ENCODE measurements around the gene ZBTB6. TPM values are rescaled to one million over a fixed set of nuclear protein-coding genes. Genes with fewer than 3 reads are reported as not detected.
A peak's percentile ranks its signal among the peaks of the same experiment; 100 is the strongest.
"Not testable (repeated sequence)": the region's sequence is repeated elsewhere in the genome, so short reads cannot be mapped to it uniquely, and the experiment has no call there.

Gene ZBTB6
- total RNA-seq, 8 experiments from 2014 or later, result 9.2 to 16.9 (median 14.0) TPM

DNA sequence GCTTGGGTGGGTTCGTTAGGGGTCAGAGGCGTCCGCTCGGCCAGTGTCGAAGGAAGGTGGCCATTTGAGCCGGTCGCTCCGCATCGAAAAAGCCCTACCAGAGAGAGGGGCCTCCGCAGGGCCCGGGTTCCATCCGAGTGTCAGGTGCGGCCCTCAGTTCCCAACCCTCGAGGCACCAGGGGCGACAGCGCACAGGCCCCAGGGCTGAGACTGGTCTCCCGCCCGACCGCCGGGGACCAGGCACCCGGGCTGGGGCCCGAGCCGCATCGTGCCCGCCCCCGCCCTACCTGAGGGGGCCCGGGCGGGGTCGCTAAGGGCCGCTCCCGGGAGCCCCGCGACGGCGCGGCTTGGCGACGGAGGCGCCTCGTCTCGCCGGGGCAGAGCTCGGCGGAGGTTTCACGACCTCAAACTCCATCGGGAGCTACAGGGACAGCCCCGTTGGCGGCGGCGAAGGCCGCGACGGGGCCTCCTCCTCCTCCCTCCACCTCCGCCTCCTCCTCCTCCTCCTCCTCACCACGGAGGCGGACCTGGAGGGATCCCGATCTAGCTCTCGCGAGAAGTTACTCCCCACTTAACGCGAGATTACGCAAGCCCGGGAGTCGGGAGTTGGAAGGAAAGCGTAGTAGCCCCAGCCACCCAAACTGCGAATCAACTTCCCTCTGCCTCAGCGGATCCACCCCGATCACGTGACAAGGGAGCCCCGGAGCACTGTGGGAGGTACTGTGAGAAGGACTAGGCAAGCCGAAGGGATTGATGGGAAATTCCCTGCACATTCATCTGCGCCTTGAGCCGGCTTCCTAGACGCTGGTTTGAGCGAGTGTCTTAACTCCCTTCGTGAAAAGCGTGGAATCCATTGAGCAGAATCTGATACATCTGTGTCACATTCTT is 8.1 kb downstream of the ZBTB6 start, which contains the start of gene RC3H2:
Gene RC3H2, minus strand, starts transcription at position 537 of the 888 bp plus-strand sequence. CDS start 7,850 bp downstream, outside the sequence.
- in situ Hi-C loops (cut with MboI; ENCODE audit: low pct_unique_long_range_greater_than_20kb in 2 of 9, low sequenced_read_pairs in 9 of 9, unreplicated experiment in 9 of 9), result no loop called here
- WGBS, 10 experiments, result 0 to 10% (median 0%) methylated on average over 2 to 8 of the region's 77 CpGs; no CpG with 5 or more reads in 5 of the 10 experiments
- Histone ChIP-seq H3K4me1 (replicated peaks in 1 of 2) (peaks cover 5 to 10% of the 10 kb centered on the region in 2 donors), H3K27ac (peak within 1 kb of the TSS; percentile 96 to 97), H3K4me3 (peak within 1 kb of the TSS; percentile 75 to 90 (median 88))
- ATAC-seq (replicated peaks in 6 of 8), result peak; percentile 88 to 97 (median 95)

GRCh38 chr9:122904466-122904822 is 8.7 kb downstream of the ZBTB6 start:
- in situ Hi-C loops (cut with MboI; ENCODE audit: low pct_unique_long_range_greater_than_20kb in 2 of 9, low sequenced_read_pairs in 9 of 9, unreplicated experiment in 9 of 9), result no loop called here
- Histone ChIP-seq H3K4me3 (peak overlapping the region; percentile 75 to 90 (median 88)), H3K4me1 (replicated peaks in 1 of 2) (peaks cover 5 to 10% of the 10 kb centered on the region in 2 donors), H3K27ac (peak overlapping the region; percentile 96 to 97)
- 0 to 6% (median 0%) methylated on average over 1 to 4 of the region's 8 CpGs; no CpG with 5 or more reads in 3 of the 10 experiments for WGBS, 10 experiments
- peak; percentile 19 to 33 (median 30) for ATAC-seq (replicated peaks in 6 of 8)

- ATAC-seq (replicated peaks in 6 of 8), result no peak
- in situ Hi-C loops (cut with MboI; ENCODE audit: low pct_unique_long_range_greater_than_20kb in 2 of 9, low sequenced_read_pairs in 9 of 9, unreplicated experiment in 9 of 9), result no loop called here
- H3K27ac ChIP-seq, result no peak overlapping the region
- H3K4me3 ChIP-seq, result no peak overlapping the region
- 15 to 94% (median 89%) methylated on average over 1 to 2 of the region's 2 CpGs for WGBS, 10 experiments
- peaks cover 5 to 10% of the 10 kb centered on the region in 2 donors for H3K4me1 ChIP-seq (replicated peaks in 1 of 2)
These were observed 12.3 kb downstream of the ZBTB6 start for GRCh38 chr9:122900791-122901190.

GRCh38 chr9:122897969-122898368 is 15.2 kb downstream of the ZBTB6 start:
- no peak overlapping the region for H3K4me3 ChIP-seq
- peak in 1 of 8 experiments; percentile 21 for ATAC-seq (replicated peaks in 6 of 8)
- in situ Hi-C loops (cut with MboI; ENCODE audit: low pct_unique_long_range_greater_than_20kb in 2 of 9, low sequenced_read_pairs in 9 of 9, unreplicated experiment in 9 of 9), result no loop called here
- peaks cover 1 to 4% of the 10 kb centered on the region in 2 donors for H3K4me1 ChIP-seq (replicated peaks in 1 of 2)
- WGBS, 10 experiments, result 86 to 100% (median 100%) methylated on average over 1 of the region's 1 CpG; no CpG with 5 or more reads in 2 of the 10 experiments
- H3K27ac ChIP-seq, result no peak overlapping the region

DNA sequence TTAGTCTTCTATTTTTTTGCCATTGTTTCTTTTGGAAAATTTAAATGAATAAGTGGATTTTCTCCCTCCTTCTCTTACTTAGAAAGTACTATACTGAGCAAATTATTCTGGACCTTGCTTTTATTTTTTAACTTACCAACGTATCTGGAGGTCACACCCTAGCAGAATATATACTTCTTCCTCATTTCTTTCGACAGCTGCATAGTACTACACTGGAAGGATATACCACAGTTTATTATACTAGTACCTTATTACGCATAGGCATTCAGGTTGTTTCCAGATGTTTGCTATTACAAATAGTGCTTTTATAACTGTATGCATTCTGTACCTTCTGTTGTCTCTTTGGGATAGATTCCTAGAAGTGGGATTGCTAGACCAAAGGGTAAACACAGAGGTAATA is 24.6 kb downstream of the ZBTB6 start:
- in situ Hi-C loops (cut with MboI; ENCODE audit: low pct_unique_long_range_greater_than_20kb in 2 of 9, low sequenced_read_pairs in 9 of 9, unreplicated experiment in 9 of 9), result no loop called here

GRCh38 chr9:122883125-122883524 is 30.0 kb downstream of the ZBTB6 start:
- no peaks in the 10 kb centered on the region for H3K4me1 ChIP-seq (replicated peaks in 1 of 2)
- H3K27ac ChIP-seq, result no peak overlapping the region
- no peak for ATAC-seq (replicated peaks in 6 of 8)
- no peak overlapping the region for H3K4me3 ChIP-seq
- 83 to 100% (median 98%) methylated on average over 1 to 2 of the region's 2 CpGs for WGBS, 10 experiments
- in situ Hi-C loops (cut with MboI; ENCODE audit: low pct_unique_long_range_greater_than_20kb in 2 of 9, low sequenced_read_pairs in 9 of 9, unreplicated experiment in 9 of 9), result no loop called here

More for the DNA sequence above, 24.6 kb downstream of the ZBTB6 start:
- Histone ChIP-seq H3K4me3 (no peak overlapping the region), H3K27ac (no peak overlapping the region), H3K4me1 (replicated peaks in 1 of 2) (no peaks in the 10 kb centered on the region)
- 50 to 97% (median 67%) methylated on average over 2 to 3 of the region's 3 CpGs for WGBS, 10 experiments
- ATAC-seq (replicated peaks in 6 of 8), result no peak

- peak in 2 of 8 experiments; percentile 68 to 76 for ATAC-seq (replicated peaks in 6 of 8)
- Histone ChIP-seq H3K27ac (no peak overlapping the region), H3K4me3 (no peak overlapping the region), H3K4me1 (replicated peaks in 1 of 2) (no peaks in the 10 kb centered on the region)
- in situ Hi-C loops (cut with MboI; ENCODE audit: low pct_unique_long_range_greater_than_20kb in 2 of 9, low sequenced_read_pairs in 9 of 9, unreplicated experiment in 9 of 9), result no loop called here
- 0 to 100% (median 71%) methylated on average over 1 to 2 of the region's 2 CpGs; no CpG with 5 or more reads in 1 of the 10 experiments for WGBS, 10 experiments
These were observed 33.7 kb downstream of the ZBTB6 start for GRCh38 chr9:122879443-122879842.

DNA sequence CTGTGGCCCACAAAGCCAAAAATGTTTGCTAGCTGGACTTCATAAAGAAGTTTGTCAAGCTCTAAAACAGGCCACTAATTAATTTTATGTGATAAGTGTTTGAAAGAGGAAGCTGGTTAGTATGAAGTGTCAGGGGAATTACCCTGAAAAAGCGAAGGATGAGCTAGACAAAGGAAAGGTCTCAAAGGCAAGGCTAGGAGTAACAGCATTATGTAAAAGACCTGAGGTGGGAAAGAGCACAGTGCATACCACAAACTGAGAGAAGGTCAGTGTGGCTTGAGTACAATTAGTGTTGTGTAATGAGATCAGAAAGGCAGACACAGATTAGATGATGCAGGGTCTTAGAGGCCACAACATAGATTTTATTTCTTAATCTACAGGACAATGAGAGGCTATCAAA is 37.6 kb downstream of the ZBTB6 start:
- in situ Hi-C loops (cut with MboI; ENCODE audit: low pct_unique_long_range_greater_than_20kb in 2 of 9, low sequenced_read_pairs in 9 of 9, unreplicated experiment in 9 of 9), result no loop called here
- 80 to 100% (median 100%) methylated on average over 1 of the region's 1 CpG for WGBS, 10 experiments
- no peak overlapping the region for H3K27ac ChIP-seq
- ATAC-seq (replicated peaks in 6 of 8), result no peak
- no peaks in the 10 kb centered on the region for H3K4me1 ChIP-seq (replicated peaks in 1 of 2)
- no peak overlapping the region for H3K4me3 ChIP-seq

DNA sequence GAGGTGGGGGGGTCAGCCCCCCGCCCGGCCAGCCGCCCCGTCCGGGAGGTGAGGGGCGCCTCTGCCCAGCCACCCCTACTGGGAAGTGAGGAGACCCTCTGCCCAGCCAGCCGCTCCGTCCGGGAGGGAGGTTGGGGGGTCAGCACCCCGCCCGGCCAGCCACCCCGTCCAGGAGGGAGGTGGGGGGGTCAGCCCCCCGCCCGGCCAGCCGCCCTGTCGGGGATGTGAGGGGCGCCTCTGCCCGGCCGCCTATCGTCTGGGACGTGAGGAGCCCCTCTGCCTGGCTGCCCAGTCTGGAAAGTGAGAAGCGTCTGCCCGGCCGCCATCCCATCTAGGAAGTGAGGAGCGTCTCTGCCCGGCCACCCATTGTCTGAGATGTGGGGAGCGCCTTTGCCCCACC is 45.8 kb downstream of the ZBTB6 start:
- H3K4me3 ChIP-seq; H3K4me1 ChIP-seq (replicated peaks in 1 of 2); ATAC-seq (replicated peaks in 6 of 8); H3K27ac ChIP-seq; in situ Hi-C loops (cut with MboI; ENCODE audit: low pct_unique_long_range_greater_than_20kb in 2 of 9, low sequenced_read_pairs in 9 of 9, unreplicated experiment in 9 of 9): not testable (repeated sequence)
- no CpG with 5 or more reads among the region's 27 CpGs for WGBS, 10 experiments

GRCh38 chr9:122866079-122866478 is 47.0 kb downstream of the ZBTB6 start:
- no CpG with 5 or more reads among the region's 5 CpGs for WGBS, 10 experiments

DNA sequence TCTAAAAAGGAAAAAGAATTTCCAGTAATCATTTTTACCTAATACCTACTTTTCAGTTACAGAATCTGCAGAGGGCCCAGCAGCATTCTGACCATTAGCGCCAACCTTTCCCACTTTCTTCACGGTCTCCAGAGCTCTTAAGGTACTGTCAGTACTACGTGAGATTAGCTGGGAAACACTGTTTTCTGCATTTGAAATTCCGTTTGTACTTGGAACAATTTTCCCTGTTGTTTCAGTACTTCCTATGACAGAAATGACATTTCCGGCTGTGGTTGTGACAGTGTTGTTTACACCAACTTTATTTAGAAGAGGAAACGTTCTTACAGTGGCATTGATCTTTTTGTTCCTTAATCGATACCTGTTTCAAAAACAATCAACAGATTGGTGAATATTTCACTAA is 47.8 kb downstream of the ZBTB6 start:
- Histone ChIP-seq H3K27ac (no peak overlapping the region), H3K4me3 (no peak overlapping the region), H3K4me1 (replicated peaks in 1 of 2) (no peaks in the 10 kb centered on the region)
- in situ Hi-C loops (cut with MboI; ENCODE audit: low pct_unique_long_range_greater_than_20kb in 2 of 9, low sequenced_read_pairs in 9 of 9, unreplicated experiment in 9 of 9), result no loop called here
- ATAC-seq (replicated peaks in 6 of 8), result no peak
- 76 to 100% (median 96%) methylated on average over 4 to 7 of the region's 7 CpGs for WGBS, 10 experiments

More at GRCh38 chr9:122866079-122866478, 47.0 kb downstream of the ZBTB6 start:
- in situ Hi-C loops (cut with MboI; ENCODE audit: low pct_unique_long_range_greater_than_20kb in 2 of 9, low sequenced_read_pairs in 9 of 9, unreplicated experiment in 9 of 9), result no loop called here
- H3K4me1 ChIP-seq (replicated peaks in 1 of 2), result no peaks in the 10 kb centered on the region
- no peak overlapping the region for H3K27ac ChIP-seq
- no peak overlapping the region for H3K4me3 ChIP-seq
- no peak for ATAC-seq (replicated peaks in 6 of 8)

DNA sequence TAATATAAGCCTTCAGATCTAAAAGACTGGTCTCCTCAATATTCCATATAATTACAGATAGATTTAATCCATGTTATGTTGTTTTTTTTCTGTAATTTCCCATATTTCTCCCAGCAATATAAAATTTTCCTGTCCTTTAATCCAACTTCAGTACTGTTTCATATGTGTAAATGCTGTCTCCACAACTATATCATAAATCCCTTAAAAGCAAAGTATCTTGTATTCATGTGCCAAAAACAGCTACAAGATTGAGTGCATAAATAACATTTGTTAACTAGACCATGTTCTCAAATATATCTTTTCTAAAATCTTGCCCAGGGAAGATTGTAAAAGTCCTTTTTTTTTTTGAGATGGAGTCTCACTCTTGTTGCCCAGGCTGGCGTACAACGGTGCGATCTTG is 49.7 kb downstream of the ZBTB6 start:
- in situ Hi-C loops (cut with MboI; ENCODE audit: low pct_unique_long_range_greater_than_20kb in 2 of 9, low sequenced_read_pairs in 9 of 9, unreplicated experiment in 9 of 9), result no loop called here
- ATAC-seq (replicated peaks in 6 of 8), result no peak
- Histone ChIP-seq H3K4me3 (no peak overlapping the region), H3K4me1 (replicated peaks in 1 of 2) (no peaks in the 10 kb centered on the region), H3K27ac (no peak overlapping the region)
- 88 to 100% (median 100%) methylated on average over 1 to 3 of the region's 3 CpGs; no CpG with 5 or more reads in 5 of the 10 experiments for WGBS, 10 experiments

GRCh38 chr9:122860319-122861142 is 52.6 kb downstream of the ZBTB6 start:
- 67 to 100% (median 92%) methylated on average over 1 to 8 of the region's 8 CpGs for WGBS, 10 experiments
- in situ Hi-C loops (cut with MboI; ENCODE audit: low pct_unique_long_range_greater_than_20kb in 2 of 9, low sequenced_read_pairs in 9 of 9, unreplicated experiment in 9 of 9), result no loop called here
- H3K4me1 ChIP-seq (replicated peaks in 1 of 2), result no peaks in the 10 kb centered on the region
- H3K27ac ChIP-seq, result no peak overlapping the region
- no peak for ATAC-seq (replicated peaks in 6 of 8)
- H3K4me3 ChIP-seq, result no peak overlapping the region
